ENCODE measurements around the gene SH3TC1. TPM values are rescaled to one million over a fixed set of nuclear protein-coding genes. Genes with fewer than 3 reads are reported as not detected.

Gene SH3TC1
- total RNA-seq, 1 donor from 2014 or later: 27.2 TPM

DNA sequence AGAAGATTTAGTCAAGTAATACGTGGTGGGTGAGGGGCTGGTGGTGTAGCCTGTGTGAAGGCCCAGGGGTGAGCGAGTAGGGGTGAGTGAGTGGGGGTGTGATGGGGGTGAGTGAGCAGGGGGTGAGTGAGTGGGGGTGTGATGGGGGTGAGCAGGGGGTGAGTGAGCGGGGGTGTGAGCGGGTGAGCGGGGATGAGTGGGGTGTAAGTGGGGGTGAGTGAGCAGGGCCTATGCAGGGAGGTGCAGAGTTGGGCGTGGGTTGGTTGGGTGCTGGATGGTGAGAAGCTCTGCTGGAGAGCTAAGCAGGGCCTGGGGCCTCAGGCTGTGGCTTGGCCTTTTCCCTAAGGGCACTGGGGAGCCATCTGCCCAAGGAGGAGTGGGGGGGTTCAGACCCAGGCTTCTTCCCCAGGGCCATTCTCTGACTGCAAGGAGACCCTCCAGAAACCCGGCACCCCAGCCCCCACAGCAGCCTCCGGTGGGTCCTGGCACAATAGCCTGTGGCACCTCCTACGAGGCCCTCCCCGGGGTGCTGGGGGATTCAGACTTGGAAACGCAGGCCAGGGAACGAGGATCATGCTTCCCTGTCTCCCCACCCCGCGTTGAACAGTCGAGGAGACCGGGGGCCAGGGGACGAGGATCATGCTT is 30.4 kb downstream of the SH3TC1 start:
- DNase-seq (ENCODE audit: low read depth): no peak

DNA sequence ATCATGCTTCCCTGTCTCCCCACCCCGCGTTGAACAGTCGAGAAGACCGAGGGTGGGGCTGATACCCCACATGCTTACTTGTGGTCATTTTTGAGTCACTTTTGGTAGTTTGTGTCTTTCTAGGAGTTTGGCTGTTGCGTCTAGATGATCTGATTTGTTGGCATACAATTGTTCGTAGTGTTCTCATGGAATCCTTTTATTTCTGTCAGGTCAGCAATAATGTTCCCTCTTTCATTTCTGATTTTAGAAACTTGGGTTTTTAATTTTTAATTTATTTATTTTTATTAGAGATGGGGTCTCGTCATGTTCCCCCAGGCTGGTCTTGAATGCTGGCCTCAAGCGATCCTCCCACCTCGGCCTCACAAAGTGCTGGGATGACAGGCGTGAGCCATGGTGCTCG is 30.9 kb downstream of the SH3TC1 start:
- DNase-seq (ENCODE audit: low read depth): no peak

DNA sequence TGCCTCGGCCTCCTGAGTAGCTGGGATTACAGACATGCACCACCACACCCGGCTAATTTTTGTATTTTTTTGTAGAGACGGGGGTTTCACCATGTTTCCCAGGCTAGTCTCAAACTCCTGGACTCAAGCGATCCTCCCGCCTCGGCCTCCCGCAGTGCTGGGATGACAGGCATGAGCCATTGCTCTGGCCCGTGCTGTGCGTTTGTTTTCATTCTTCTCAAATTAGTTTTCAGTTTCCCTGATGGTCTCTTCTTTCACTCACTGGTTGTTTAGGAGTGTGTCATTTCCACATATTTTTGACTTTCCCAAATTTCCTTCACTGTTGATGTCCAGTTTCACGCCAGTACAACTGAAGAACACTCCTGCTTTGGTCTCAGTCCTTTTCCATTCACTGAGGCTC is 31.8 kb downstream of the SH3TC1 start:
- no peak for DNase-seq (ENCODE audit: low read depth)

GRCh38 chr4:8231551-8232049 is 32.5 kb downstream of the SH3TC1 start:
- no peak for DNase-seq (ENCODE audit: low read depth)

DNA sequence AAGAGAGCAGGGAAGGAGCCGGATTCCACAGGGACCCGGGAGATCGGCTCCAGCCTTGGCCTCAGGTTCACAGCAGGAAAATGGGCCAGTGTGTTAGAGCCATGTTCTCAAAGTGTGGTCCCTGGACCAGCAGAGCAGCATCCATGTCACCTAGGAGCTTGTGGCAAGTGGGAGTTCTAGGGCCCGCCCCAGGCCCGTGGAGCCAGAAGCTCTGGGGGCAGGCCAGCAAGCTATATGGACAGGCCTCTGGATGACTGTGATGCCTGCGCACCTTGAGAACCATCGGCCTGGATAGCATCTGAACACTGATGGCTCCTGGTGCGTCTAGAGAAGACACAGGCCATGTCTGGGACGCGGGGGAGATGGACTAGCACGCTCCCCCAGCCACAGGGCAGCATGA is 33.7 kb downstream of the SH3TC1 start:
- DNase-seq (ENCODE audit: low read depth): no peak

GRCh38 chr4:8233672-8234484 is 34.8 kb downstream of the SH3TC1 start:
- DNase-seq (ENCODE audit: low read depth): no peak

GRCh38 chr4:8234715-8235114 is 35.6 kb downstream of the SH3TC1 start:
- DNase-seq (ENCODE audit: low read depth): no peak

GRCh38 chr4:8235224-8235623 is 36.1 kb downstream of the SH3TC1 start:
- DNase-seq (ENCODE audit: low read depth): no peak

DNA sequence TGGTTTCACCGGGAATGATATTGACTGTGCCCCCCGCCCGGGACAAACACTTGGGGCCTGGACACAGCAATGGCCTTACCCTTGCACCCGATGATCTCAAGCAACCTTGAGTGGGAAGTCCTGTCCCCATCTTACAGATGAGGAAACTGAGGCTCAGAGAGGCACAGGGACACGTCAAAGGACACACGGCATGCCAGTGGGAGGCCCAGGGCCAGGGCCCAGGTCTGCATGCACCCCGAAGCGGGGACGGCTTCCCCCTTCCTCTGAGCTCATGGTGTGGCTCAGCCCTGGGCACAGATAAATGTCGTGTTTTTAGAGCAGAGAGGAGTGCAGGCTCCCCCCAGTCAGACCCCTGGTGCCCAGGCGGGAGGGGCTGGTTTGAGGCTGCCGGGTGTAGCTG is 36.6 kb downstream of the SH3TC1 start:
- DNase-seq (ENCODE audit: low read depth): no peak

GRCh38 chr4:8236106-8236919 is 37.2 kb downstream of the SH3TC1 start:
- no peak for DNase-seq (ENCODE audit: low read depth)

DNA sequence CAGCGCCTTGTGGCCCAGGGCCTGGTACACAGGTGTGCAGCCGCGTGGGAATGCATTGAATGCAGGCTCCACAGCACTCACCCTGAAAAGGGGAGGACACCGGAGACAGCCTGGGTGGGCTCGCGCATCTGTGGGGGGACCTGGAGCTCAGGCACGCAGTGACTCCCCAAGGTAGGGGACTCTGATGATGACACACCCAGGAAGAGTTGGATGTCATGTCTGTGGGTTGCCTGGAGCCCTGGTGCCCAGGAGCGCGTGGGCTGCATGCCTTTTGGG is 37.8 kb downstream of the SH3TC1 start:
- no peak for DNase-seq (ENCODE audit: low read depth)

- no peak for DNase-seq (ENCODE audit: low read depth)
Observed at GRCh38 chr4:8237256-8237989, 38.3 kb downstream of the SH3TC1 start.

DNA sequence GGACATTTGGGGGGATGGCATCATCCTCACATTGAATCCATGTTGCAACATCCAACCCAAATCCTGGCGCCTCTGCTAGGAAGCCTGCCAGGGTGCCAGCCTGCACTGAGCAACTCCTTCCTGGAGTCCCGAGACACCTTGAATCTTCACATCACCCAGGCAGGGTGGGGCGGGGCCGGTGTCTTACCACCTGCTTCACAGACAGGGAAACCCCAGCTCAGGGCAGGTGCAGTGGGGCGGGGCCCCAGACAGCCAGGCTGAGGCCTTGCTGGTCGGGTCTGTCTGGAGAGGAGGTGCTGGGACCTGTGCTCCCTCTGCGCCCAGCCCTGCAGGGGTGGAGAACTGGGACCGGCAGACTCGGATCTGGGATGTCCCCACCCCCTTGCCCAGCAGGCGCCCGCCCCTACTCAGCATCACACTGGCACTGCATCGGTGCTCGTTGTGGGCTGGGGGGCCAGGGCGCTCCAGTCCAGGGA is 39.0 kb downstream of the SH3TC1 start:
- no peak for DNase-seq (ENCODE audit: low read depth)

GRCh38 chr4:8238515-8239053 is 39.5 kb downstream of the SH3TC1 start:
- no peak for DNase-seq (ENCODE audit: low read depth)

DNA sequence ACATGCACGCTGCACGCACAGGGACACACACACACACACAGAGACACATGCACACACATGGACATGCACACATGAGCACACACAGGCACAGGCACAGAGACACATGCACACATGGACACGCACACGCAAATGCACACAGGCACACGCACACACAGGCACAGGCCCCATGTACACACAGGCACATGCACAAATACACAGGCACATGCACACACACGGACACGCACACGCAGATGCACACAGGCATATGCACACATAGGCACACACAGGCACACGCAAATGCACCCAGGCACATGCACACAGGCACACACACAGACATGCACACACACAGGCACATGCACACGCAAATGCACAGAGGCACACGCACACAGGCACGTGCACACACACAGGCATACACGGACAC is 40.1 kb downstream of the SH3TC1 start:
- no peak for DNase-seq (ENCODE audit: low read depth)

GRCh38 chr4:8239661-8240060 is 40.6 kb downstream of the SH3TC1 start:
- no peak for DNase-seq (ENCODE audit: low read depth)

DNA sequence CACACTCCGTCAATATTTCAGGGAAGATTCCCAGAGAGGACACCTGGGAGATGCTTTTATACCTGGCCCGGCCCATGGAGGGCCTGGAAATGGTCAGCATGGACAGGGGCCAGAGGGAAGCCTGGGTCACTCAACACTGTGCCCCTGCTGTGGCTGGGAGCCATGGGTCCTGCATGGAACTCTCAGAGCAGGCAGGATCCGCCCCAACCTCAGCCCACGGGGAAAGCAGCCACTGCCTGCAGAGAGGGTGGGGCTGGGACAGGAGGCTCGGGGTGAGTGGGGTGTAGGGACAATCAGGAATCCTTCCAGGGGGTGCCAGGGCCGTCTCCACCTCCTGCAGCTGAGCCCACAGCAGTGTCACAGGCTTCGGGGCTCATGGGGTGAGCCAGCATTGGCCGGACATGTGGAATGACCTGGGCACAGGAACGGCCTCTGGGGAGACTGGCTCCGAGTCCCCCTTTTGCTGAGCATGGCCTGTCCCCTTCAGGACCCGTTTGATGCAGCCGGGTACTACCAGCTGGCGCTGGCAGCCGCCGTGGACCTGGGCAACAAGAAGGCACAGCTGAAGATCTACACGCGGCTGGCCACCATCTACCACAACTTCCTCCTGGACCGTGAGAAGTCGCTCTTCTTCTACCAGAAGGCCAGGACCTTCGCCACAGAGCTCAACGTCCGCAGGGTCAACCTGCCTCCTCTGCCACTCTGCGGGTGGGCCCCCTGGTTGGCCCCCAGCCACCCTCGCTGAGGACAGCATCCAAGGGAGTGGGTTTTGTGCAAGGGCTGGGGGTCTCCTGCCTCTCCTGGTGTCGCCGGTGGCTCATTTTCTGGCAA is 41.3 kb downstream of the SH3TC1 start:
- DNase-seq (ENCODE audit: low read depth): no peak

- no peak for DNase-seq (ENCODE audit: low read depth)
Observed at GRCh38 chr4:8241211-8241779, 42.2 kb downstream of the SH3TC1 start.

DNA sequence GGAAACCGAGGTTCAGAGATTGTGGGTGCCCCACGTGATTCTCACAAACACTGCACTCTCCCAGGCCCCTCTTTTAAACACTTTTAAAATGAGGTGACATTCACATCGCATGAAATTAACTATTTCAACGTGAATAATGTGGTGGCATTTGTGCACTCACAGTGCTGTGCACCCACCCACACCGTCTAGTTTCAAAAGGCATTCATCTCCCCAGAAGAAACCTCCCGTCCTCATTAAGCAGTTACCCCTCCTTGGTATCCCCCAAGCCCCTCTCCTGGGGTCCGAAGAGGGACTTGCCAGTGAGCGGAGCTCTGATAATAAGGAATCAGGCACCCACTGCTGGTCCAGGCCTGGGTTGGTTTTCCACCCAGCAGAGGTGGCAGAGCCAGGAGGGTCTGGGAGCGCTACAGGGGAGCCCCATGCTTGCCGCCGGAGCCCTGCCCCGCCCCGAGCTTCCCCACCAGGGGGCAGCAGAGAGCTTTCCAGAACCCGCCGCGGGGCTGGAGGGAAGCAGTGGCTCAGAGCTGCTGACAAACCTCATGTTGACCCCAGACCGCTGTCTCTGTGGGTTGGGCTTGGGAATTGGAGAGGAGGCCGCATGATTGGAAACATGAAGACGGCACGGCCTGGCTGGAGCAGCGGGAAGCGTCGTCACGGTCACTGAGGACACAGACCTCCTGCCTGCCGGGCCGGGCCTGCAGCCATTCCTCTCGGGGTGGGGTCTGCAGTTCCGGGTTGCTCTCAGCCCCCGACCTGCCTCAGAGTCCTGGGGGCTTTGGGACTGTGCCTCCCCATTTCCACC is 43.0 kb downstream of the SH3TC1 start:
- peak; percentile 69 for DNase-seq (ENCODE audit: low read depth)
